Fibroblast of skin of abdomen (primary cell): ENCODE data around the gene PCDHGC3. TPM values are rescaled to one million over a fixed set of nuclear protein-coding genes. Genes with fewer than 3 reads are reported as not detected.
"Not testable (repeated sequence)": the region's sequence is repeated elsewhere in the genome, so short reads cannot be mapped to it uniquely, and the experiment has no call there.

Experiments
- DNase-seq: peaks from one replicate; pipeline ENCODE4 v3.0.0-alpha.2; 2013
- polyA plus RNA-seq, 2 experiments: library from polyadenylated mRNA; unstranded; fragments of 120-200 nt; gene quantifications; one replicate each; pipeline ENCODE4 v1.2.1, GENCODE V29; 2013; ENCODE audit not compliant: insufficient read length in 2 of 2

The PCDHGC3 gene
- 186 TPM for polyA plus RNA-seq (2013, experiment 1 of 2; ENCODE audit: insufficient read length)
- 179 TPM for polyA plus RNA-seq (2013, experiment 2 of 2; ENCODE audit: insufficient read length)

DNA sequence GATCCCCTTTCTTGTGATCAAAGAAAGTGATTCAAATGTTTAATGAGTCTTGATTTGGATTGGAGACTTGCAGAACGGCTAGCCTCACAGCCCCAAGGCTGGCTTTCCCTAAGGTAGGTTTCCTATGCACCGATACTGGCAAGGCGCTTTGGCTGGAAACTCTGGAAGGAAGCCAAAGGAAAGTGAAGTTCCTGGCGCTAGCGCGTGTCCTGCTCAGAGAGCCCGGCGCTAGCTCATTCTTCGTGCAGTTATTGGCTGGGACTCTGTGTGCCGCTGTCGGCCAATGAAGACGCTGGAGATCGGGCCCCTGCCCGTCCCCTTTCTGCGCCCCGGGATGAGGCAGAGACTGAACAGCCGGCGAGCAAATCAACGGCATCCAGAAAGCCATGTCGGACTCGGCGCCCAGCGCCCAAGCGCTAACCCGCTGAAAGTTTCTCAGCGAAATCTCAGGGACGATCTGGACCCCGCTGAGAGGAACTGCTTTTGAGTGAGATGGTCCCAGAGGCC, at the start of gene PCDHGC3:
PCDHGC3 (plus strand) TSS at position 342 of the 507 bp plus-strand sequence; CDS start at position 493, 151 bp downstream.
- DNase-seq: peak; percentile 97

DNA sequence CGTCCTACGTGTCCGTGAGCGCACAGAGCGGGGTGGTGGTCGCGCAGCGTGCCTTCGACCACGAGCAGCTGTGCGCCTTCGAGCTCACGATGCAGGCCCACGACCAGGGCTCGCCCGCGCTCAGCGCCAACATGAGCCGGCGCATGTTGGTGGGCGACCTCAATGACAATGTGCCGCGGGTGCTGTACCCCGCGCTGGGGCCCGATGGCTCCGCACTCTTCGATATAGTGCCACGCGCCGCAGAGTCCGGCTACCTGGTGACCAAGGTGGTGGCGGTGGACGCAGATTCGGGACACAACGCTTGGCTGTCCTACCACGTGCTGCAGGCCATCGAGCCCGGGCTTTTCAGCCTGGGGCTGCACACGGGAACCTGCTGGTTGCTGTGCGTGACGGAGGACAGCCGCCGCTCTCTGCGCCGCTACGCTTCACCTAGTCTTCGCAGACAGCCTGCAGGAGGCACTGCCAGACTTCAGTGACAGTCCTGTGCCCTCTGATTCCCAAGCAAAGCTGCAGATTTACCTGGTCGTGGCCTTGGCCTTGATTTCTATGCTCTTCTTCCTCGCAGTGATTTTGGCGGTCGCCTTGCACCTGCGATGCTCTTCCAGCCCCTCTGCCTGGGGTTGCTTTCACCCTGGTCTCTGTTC, 47.9 kb upstream of the PCDHGC3 start:
- DNase-seq: no peak

- peak; percentile 90 for DNase-seq
Measured at GRCh38 chr5:141430332-141431113, 45.2 kb upstream of the PCDHGC3 start, which contains the start of gene PCDHGA12. TSS of gene PCDHGA12 (plus strand) at chr5:141430507. CDS start at chr5:141430760, 253 bp downstream.

- DNase-seq: peak; percentile 44
Measured at GRCh38 chr5:141431286-141431685, 44.5 kb upstream of the PCDHGC3 start.

DNA sequence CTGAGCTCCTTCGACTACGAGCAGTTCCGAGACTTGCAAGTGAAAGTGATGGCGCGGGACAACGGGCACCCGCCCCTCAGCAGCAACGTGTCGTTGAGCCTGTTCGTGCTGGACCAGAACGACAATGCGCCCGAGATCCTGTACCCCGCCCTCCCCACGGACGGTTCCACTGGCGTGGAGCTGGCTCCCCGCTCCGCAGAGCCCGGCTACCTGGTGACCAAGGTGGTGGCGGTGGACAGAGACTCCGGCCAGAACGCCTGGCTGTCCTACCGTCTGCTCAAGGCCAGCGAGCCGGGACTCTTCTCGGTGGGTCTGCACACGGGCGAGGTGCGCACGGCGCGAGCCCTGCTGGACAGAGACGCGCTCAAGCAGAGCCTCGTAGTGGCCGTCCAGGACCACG, 43.5 kb upstream of the PCDHGC3 start:
- not testable (repeated sequence) for DNase-seq

DNA sequence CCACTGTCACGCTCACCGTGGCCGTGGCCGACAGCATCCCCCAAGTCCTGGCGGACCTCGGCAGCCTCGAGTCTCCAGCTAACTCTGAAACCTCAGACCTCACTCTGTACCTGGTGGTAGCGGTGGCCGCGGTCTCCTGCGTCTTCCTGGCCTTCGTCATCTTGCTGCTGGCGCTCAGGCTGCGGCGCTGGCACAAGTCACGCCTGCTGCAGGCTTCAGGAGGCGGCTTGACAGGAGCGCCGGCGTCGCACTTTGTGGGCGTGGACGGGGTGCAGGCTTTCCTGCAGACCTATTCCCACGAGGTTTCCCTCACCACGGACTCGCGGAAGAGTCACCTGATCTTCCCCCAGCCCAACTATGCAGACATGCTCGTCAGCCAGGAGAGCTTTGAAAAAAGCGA, 43.0 kb upstream of the PCDHGC3 start:
- not testable (repeated sequence) for DNase-seq

GRCh38 chr5:141434006-141434405, 41.8 kb upstream of the PCDHGC3 start:
- DNase-seq: no peak

- DNase-seq: peak; percentile 44
Measured at GRCh38 chr5:141437221-141437620, 38.5 kb upstream of the PCDHGC3 start.

GRCh38 chr5:141439411-141440141, 36.2 kb upstream of the PCDHGC3 start:
- DNase-seq: peak; percentile 47

DNA sequence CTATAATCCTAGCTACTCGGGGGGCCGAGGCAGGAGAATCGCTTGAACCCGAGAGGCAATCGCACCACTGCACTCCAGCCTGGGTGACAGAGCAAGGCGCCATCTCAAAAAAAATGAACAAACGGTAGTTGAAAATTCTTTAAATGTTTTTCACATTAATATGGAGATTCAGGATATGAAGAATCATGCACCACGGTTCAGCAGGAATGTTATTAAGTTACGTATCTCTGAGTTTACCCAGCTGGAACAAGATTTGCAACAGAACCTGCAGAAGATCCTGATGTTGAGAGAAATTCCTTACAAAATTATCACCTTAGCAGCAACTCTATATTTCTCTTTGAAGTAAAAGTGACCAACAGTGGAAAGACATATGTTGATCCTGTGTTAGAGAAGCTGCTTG, 35.4 kb upstream of the PCDHGC3 start:
- DNase-seq: no peak

DNA sequence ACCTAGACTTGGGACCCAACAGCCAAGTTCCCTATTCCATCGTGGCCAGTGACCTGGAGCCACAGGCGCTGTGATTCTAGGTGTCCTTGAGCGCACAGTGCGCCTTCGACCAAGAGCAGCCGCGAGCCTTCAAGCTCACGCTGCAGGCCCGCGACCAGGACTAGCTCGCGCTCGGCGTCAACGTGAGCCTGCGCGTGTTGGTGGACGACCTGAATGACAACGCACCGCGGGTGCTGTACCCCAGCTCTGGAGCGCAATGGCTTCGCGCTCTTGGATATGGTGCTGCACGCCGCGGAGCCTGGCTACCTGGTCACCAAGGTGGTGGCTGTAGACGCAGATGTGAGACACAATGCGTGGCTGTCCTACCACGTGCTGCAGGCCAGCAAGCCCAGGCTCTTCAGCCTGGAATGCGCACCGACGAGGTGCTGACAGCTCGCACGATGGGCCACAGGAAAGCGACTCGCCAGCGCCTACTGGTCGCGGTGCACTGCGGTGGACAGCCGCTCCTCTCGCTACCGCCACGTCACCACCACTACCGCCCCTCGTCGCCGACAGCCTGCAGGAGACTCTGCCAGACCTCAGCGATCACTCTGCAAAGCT, 34.1 kb upstream of the PCDHGC3 start:
- DNase-seq: no peak

DNA sequence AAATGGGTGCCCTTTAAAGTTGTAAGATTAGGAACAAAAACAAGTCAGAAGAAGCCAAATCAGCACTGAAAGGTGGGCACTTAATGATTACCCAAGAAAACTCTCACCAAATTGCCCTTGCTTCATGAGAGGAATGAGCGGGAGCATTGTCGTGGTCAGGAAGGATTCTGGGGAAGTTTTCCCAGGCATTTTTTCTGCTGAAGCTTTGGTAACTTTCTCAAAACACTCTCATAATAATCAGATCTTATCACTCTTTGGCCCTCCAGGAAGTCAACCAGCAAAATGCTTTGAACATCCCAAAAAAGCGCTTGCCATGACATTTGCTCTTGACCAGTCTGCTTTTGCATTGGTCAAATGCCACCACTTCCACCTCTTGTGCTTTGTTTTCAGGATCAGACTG, 10.4 kb upstream of the PCDHGC3 start:
- peak; percentile 45 for DNase-seq

- peak; percentile 79 for DNase-seq
Measured at GRCh38 chr5:141476132-141476911, 556 bp downstream of the PCDHGC3 start.

- no peak for DNase-seq
Measured at GRCh38 chr5:141477044-141477575, 1.3 kb downstream of the PCDHGC3 start.

DNA sequence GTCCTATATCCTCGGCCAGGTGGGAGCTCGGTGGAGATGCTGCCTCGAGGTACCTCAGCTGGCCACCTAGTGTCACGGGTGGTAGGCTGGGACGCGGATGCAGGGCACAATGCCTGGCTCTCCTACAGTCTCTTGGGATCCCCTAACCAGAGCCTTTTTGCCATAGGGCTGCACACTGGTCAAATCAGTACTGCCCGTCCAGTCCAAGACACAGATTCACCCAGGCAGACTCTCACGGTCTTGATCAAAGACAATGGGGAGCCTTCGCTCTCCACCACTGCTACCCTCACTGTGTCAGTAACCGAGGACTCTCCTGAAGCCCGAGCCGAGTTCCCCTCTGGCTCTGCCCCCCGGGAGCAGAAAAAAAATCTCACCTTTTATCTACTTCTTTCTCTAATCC, 2.0 kb downstream of the PCDHGC3 start:
- DNase-seq: peak; percentile 11

DNA sequence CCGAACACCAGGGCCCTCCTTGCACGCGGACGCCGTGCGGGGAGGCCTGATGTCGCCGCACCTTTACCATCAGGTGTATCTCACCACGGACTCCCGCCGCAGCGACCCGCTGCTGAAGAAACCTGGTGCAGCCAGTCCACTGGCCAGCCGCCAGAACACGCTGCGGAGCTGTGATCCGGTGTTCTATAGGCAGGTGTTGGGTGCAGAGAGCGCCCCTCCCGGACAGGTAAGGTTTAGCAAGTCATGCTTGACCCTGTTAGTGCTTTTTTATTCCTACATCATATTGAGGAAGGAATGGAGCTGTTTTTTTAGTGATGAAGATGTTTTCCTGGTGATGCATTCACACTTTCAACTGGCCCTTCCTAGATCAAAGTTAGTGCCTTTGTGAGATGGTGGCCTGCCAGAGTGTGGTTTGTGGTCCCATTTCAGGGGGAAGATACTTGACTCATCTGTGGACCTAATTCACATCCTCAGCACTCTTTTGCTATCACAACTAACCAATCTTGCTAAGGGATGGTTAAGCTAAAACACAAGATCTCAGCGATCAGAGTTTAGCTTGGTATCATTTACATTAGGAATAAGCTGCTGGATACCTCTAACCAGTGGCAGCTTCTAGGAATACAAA, 2.7 kb downstream of the PCDHGC3 start:
- peak; percentile 65 for DNase-seq

- DNase-seq: peak; percentile 29
Measured at GRCh38 chr5:141479776-141480175, 4.0 kb downstream of the PCDHGC3 start.

- no peak for DNase-seq
Measured at GRCh38 chr5:141483902-141484301, 8.1 kb downstream of the PCDHGC3 start.

DNA sequence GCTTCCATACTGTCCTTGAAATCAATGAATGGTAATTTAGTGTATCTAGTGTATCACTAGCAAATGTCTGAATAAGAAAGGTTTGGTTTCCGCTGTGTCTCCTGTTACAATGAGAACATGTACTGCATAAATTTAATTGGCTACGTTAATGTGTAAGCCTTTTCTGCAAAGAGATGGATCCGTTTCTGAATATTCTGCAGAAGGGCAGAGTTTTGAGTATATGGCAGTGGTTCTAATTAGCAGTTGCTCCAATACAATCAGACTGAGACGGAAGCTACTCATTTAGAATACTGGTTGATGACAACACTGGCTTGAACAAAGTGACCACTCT, 8.5 kb downstream of the PCDHGC3 start:
- peak; percentile 15 for DNase-seq

- peak; percentile 33 for DNase-seq
Measured at GRCh38 chr5:141484641-141485311, 9.0 kb downstream of the PCDHGC3 start, which contains the start of gene PCDHGC4. TSS of gene PCDHGC4 (plus strand) at chr5:141485030. CDS start at chr5:141485174, 144 bp downstream.
